ENCODE data around the gene VDAC2. TPM values are rescaled to one million over a fixed set of nuclear protein-coding genes. Genes with fewer than 3 reads are reported as not detected.

The VDAC2 gene, protein sequence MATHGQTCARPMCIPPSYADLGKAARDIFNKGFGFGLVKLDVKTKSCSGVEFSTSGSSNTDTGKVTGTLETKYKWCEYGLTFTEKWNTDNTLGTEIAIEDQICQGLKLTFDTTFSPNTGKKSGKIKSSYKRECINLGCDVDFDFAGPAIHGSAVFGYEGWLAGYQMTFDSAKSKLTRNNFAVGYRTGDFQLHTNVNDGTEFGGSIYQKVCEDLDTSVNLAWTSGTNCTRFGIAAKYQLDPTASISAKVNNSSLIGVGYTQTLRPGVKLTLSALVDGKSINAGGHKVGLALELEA
- total RNA-seq (ENCODE audit: unreplicated experiment): 178 TPM
- long read RNA-seq, transcript VDAC2-203 (10 exons, 1,557 nt): major isoform, 239 of 269 reads
- long read RNA-seq, partial matches to known transcripts: 8 of 269 reads
- long read RNA-seq, other reads (novel, unspliced or antisense): 22 of 269 reads

DNA sequence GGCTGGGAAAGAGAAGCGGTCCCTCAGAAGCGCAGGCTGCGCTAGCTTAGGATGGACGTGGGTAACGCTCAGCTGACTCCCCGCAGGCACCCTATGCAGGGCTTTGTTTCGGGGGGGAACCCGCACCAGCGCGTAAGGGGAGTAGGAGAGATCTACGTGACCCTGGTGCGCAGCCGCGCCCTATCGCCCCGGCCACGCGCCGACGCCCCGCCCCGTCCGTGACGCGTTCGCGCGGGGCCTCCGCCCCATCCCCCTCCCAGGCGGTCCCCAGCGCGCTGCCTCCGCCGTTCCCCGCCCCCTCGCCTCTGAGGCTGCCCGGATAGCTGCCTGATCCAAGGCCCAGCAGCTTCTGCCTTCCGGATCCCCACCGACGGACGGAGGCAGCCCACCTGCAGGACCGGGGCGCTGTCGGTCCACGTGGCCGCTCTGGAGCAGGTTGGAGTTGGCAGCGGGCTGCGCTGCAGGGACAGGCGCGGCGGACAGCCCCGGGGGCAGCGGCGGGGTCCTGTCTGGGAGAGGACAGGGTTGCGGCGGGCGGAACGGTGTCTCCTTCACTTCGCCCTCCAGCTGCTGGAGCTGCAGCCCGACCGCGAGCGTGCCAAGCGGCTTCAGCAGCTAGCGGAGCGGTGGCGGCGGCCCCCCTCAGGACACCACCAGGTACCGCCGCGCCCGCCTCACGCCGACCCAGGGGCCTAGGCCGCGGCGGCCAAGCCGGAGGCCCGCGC lies at the start of gene VDAC2:
Gene VDAC2 (plus strand): TSS at position 515 of the 725 bp plus-strand sequence. CDS start 363 bp downstream, outside the sequence.
- peaks cover 6% of the 10 kb centered on the region for H3K27me3 Mint-ChIP-seq (ENCODE audit: unreplicated experiment)
- no peaks in the 10 kb centered on the region for H3K9me3 Mint-ChIP-seq (ENCODE audit: unreplicated experiment)
- peak; percentile 94 for DNase-seq (ENCODE audit: low spot score)
- H3K4me3 Mint-ChIP-seq (ENCODE audit: unreplicated experiment): peak within 1 kb of the TSS; percentile 97
- H3K4me1 Mint-ChIP-seq (ENCODE audit: unreplicated experiment): peaks cover 21% of the 10 kb centered on the region
- peak within 1 kb of the TSS; percentile 99 for H3K27ac Mint-ChIP-seq (ENCODE audit: unreplicated experiment)
- H3K36me3 Mint-ChIP-seq (ENCODE audit: low read depth, unreplicated experiment): peaks cover 19% of the 10 kb centered on the region
- TF ChIP-seq, protein P1, sequence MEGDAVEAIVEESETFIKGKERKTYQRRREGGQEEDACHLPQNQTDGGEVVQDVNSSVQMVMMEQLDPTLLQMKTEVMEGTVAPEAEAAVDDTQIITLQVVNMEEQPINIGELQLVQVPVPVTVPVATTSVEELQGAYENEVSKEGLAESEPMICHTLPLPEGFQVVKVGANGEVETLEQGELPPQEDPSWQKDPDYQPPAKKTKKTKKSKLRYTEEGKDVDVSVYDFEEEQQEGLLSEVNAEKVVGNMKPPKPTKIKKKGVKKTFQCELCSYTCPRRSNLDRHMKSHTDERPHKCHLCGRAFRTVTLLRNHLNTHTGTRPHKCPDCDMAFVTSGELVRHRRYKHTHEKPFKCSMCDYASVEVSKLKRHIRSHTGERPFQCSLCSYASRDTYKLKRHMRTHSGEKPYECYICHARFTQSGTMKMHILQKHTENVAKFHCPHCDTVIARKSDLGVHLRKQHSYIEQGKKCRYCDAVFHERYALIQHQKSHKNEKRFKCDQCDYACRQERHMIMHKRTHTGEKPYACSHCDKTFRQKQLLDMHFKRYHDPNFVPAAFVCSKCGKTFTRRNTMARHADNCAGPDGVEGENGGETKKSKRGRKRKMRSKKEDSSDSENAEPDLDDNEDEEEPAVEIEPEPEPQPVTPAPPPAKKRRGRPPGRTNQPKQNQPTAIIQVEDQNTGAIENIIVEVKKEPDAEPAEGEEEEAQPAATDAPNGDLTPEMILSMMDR (IDR thresholded peaks at IDR 0.05; ENCODE audit: unreplicated experiment): no peak

DNA sequence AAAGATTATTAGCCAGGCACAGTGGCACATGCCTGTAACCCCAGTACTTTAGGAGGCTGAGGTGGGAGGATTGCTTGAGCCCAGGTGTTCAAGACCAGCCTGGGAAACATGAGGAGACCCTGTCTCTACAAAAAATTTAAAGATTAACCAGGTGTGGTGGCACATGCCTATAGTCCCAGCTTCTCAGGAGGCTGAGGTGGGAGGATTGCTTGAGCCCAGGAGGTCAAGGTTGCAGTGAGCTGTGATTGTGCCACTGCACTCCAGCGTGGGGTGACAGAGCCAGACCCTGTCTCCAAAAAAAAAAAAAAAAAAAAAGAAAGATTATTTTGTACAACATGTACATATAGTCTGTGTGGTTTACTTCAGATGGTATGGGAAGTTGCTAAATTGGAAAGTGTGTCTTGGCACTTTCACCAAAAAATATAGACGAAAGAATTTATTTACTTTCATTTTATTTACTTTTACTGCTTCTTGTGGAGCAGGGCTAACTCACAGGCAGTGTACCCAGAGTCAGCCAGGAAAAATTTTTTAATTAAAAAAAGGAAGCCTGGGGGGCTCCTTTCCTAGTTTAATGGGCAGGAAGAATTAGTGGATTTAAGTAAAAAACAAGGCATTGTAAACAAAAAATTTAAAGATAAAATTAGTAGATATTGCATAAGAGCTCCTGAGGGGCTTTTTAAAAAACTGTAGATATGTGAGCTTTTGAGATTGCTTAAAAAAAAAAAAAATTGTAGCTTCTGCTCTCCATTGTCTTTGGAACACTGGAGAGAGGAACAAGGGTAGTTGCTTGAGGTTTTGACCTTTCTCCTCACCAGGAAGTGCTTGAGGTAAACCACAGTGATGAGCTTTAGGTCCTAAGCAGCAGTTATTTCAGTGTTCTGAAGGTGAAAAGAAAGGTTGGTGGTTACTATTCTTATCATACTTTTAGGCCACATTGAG lies 44.6 kb upstream of the VDAC2 start:
- Mint-ChIP-seq H3K4me3 (ENCODE audit: unreplicated experiment) (no peak overlapping the region), H3K9me3 (ENCODE audit: unreplicated experiment) (no peaks in the 10 kb centered on the region), H3K36me3 (ENCODE audit: low read depth, unreplicated experiment) (peaks cover 2% of the 10 kb centered on the region), H3K4me1 (ENCODE audit: unreplicated experiment) (peaks cover 6% of the 10 kb centered on the region), H3K27ac (ENCODE audit: unreplicated experiment) (no peak overlapping the region), H3K27me3 (ENCODE audit: unreplicated experiment) (no peaks in the 10 kb centered on the region)
- TF ChIP-seq, protein P1 (IDR thresholded peaks at IDR 0.05; ENCODE audit: unreplicated experiment): no peak
- DNase-seq (ENCODE audit: low spot score): no peak

DNA sequence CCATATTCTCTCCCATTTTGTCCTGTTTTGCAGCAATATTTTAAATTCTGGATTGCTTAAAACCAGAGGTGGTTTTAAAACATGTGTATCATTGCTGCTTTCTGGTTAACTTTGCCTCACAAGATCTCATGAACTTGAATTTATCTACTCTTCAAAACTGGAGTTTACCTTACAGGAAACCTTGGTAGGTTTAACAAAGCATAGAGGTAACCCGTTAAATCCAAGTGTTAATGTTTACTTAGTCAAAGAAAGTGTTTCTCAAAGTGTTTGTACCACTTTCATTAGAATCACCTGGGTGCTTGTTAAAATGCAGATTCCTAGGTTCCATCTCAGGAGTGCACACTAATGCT lies 44.0 kb upstream of the VDAC2 start:
- Mint-ChIP-seq H3K36me3 (ENCODE audit: low read depth, unreplicated experiment) (peaks cover 2% of the 10 kb centered on the region), H3K4me3 (ENCODE audit: unreplicated experiment) (no peak overlapping the region), H3K27ac (ENCODE audit: unreplicated experiment) (no peak overlapping the region), H3K4me1 (ENCODE audit: unreplicated experiment) (peaks cover 6% of the 10 kb centered on the region), H3K27me3 (ENCODE audit: unreplicated experiment) (no peaks in the 10 kb centered on the region), H3K9me3 (ENCODE audit: unreplicated experiment) (no peaks in the 10 kb centered on the region)
- TF ChIP-seq, protein P1 (IDR thresholded peaks at IDR 0.05; ENCODE audit: unreplicated experiment): no peak
- DNase-seq (ENCODE audit: low spot score): no peak

DNA sequence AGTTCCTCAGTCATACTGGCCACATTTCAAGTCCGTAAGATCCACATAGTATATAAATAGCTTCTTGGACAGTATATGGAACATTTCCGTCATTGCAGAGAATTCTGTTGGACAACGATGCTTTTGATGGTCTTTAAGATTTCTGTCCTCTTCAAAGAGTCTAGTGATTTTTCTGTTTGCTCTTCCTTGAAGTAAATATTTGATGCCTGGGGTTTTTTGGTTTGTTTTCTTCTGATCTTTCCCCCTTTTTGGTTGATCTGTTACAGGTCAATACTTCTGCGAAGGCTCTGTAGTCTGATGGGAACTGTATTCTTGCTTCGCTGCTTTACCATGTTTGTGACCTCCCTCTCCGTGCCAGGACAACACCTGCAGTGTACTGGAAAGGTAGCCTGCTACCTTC lies 42.3 kb upstream of the VDAC2 start:
- no peak for DNase-seq (ENCODE audit: low spot score)
- H3K9me3 Mint-ChIP-seq (ENCODE audit: unreplicated experiment): no peaks in the 10 kb centered on the region

More for the DNA sequence above, 42.3 kb upstream of the VDAC2 start:
- TF ChIP-seq, protein P1 (IDR thresholded peaks at IDR 0.05; ENCODE audit: unreplicated experiment): no peak
- peaks cover 6% of the 10 kb centered on the region for H3K4me1 Mint-ChIP-seq (ENCODE audit: unreplicated experiment)
- no peak overlapping the region for H3K4me3 Mint-ChIP-seq (ENCODE audit: unreplicated experiment)
- H3K36me3 Mint-ChIP-seq (ENCODE audit: low read depth, unreplicated experiment): peaks cover 2% of the 10 kb centered on the region
- no peaks in the 10 kb centered on the region for H3K27me3 Mint-ChIP-seq (ENCODE audit: unreplicated experiment)
- no peak overlapping the region for H3K27ac Mint-ChIP-seq (ENCODE audit: unreplicated experiment)

All from endothelial cell (in vitro differentiated cells).